Vagina (tissue), 2 donors: ENCODE results near the gene SLC12A9.

ENCODE experiments used
- CTCF ChIP-seq, 3 experiments: fragments of 450-650 bp in 2 of 3; fragments of 200-600 bp in 1 of 3; sonication (generic) in 1 of 3; IDR thresholded peaks; one replicate each; pipeline ENCODE4 v1.5.1; 2017 to 2019; ENCODE audit warnings: antibody characterized with exemption in 3 of 3, mild to moderate bottlenecking in 2 of 3, moderate library complexity in 2 of 3
- POLR2A ChIP-seq, 2 donors: fragments of 450-650 bp; IDR thresholded peaks; one replicate each; pipeline ENCODE4 v1.6.1; 2017; ENCODE audit warnings: antibody characterized with exemption in 2 of 2, mild to moderate bottlenecking in 2 of 2, moderate library complexity in 2 of 2
- POLR2AphosphoS5 ChIP-seq, 2 donors: sonication (generic); formaldehyde crosslinking; IDR thresholded peaks; one replicate each; pipeline ENCODE4 v1.9.0; 2017; ENCODE audit warnings: antibody characterized with exemption in 2 of 2, mild to moderate bottlenecking in 2 of 2, low read depth in 1 of 2; ENCODE audit not compliant: insufficient read depth in 1 of 2

- no peak for TF ChIP-seq CTCF (IDR thresholded peaks at IDR 0.05)
- no peak for TF ChIP-seq POLR2AphosphoS5 (IDR thresholded peaks at IDR 0.05; ENCODE audit: insufficient read depth in 1 of 2, low read depth in 1 of 2)
- no peak for TF ChIP-seq POLR2A (IDR thresholded peaks at IDR 0.05)
Observed at GRCh38 chr7:100823534-100823933, 29.0 kb upstream of the SLC12A9 start.
